Activated CD4-positive, alpha-beta T cell treated with anti-CD3 and anti-CD28 coated beads, Interleukin-2, Interleukin-4, amounts not matched to agents 100 ng/mL and 50 ng/mL, durations not matched to agents 16 hours and 8 hours (primary cell): ENCODE data around the gene MED12L.

Experiments used
- DNase-seq: peaks from one replicate; pipeline ENCODE4 v3.0.0-alpha.2; 2020; ENCODE audit warnings: low spot score

The MED12L gene

DNA sequence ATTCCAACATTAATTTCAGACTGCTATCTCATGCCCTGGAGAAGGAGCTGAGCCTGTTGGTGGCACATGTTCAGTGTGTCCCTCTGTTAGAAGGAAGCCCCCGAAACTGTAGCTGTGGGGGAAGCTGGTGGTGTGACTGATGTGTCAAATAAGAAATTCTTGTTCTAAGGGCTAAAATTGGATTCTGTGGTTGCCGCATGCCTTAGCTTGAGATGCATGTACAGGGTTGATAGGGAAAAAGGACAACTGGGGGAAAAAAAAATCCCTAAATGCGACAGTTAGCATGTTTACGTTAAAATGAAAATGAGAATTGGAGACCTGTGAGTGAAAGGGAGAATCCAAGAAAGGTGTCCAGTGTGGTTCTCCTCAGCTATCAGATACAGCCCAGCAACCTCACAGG lies 58.6 kb downstream of the MED12L start:
- DNase-seq: no peak

DNA sequence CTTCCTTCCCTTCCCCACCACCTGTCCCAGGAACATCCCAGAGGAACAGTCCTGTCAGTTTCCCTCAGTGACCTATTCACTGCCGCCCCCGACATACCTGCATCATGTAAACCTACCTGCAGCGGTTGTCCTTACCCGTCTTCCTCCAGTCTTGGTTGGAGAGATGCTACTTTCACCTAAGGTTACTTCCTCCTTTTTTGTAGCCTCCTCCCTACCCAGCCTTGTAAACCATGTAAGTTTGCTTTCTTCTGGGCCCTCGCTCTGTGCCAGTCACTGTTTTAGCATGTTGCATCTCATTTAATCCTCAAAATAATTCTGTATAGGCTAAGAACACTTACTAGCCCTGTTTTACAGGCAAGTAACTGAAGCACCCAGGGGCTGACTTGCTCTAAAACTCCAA lies 59.3 kb downstream of the MED12L start:
- DNase-seq: no peak

DNA sequence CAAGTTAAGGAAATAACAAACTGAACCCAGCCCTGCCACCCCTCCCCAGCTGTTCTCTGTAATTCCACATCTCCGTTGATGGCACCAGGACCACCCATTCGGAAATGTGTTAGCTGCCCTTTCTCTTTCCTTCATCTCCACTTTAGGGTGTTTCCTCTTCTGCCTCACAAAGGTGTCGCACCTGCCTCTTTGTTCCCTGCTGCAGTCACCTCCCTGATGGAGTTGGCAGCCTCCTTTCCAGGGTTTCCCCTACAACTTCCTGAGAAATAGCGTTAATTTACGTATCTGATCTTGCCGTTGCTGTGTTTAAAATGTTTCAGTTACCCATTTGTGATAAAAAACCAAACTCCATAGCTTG lies 60.2 kb downstream of the MED12L start:
- DNase-seq: no peak

DNA sequence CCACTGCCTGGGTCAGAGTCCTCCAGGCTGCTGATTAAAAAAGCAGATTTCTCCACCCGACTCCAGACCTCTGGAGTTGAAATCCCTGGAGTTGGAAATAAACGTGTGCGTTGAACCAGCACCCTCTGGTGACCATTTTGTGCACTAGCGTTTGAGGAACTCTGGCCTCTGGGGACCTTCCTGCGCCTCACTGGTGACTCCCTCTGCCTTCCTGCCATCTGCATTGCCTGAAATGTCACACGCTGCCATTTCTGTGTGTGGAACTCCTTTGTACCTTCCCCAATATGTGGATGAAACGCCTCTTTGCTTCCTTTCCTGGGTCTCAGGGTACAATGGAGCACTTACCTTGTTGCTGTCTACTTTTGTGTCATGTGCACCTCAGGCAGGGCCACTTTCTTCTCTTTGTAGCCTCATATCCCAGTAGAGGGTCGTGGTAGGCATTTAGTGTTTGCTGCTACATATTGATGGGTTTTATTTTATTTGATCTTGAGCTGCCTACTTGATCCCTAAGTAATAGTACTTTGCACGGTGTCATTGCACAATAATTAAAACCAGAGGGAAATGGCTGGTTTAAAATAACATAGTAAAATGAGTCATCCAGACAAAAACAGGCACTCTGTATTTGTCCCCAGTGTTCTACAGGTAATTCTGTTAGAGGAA lies 60.7 kb downstream of the MED12L start:
- peak; percentile 76 for DNase-seq

DNA sequence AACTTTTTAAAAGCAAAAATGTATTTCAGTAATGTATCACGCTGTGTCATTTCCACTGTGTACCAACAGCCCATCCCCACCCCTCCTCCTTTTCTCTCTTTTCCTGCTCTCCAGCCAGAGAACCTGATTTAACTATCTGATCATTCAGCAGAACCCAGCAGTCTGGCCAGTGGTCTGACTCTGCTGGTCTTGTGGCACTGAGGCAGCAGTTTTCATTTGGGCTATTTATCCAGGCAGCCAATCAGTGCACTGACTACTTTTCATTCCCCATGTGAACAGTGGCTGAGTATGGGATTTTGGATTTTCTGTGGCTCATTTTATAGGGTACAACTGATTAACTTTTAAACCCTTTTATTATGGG lies 61.2 kb downstream of the MED12L start:
- no peak for DNase-seq

DNA sequence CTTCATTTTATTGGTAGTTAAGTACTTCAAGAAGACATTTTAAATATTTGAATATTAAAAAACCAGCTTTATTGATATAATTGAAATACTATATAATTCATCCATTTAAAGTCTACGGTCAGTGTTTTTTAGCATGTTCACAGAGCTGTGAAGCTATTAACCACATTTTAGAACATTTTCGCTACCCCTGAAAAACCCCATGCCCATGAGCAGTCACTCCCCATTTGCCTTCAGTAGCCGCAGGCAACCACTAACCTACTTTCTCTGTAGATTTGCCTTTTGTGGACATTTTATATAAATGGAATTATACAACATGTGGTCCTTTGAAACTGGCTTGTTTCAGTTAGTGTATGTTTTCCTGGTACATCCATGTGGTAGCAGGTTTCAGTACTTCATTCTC lies 61.8 kb downstream of the MED12L start:
- no peak for DNase-seq

DNA sequence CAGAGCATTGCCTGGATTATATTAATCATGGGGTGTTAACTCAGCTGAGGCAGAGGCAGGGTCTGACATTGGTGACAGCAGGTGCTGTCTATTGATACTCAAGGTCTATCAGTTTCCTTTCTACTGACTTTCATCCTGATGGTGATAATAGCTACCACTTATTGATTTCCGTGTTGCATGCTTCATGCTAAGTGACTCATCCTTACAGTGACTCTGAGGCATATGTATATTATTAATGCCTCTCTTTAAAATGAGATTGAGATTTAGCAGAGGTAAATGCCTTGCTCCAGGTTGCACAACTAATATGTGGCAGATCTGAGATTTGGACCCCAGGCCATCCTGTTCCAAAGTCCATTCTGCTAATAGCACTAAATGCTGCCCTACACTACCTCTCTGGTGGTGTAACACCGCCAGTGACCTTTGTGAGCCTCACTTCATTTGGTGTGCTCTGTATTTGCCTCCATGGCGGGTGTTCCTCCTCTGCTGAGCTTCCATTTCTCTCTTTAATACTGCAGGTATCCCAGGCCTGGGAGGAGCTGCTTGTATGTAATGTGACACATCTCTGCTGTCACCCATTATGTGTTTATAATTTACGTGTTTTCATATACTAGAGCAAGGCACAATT lies 67.1 kb downstream of the MED12L start:
- DNase-seq: no peak

DNA sequence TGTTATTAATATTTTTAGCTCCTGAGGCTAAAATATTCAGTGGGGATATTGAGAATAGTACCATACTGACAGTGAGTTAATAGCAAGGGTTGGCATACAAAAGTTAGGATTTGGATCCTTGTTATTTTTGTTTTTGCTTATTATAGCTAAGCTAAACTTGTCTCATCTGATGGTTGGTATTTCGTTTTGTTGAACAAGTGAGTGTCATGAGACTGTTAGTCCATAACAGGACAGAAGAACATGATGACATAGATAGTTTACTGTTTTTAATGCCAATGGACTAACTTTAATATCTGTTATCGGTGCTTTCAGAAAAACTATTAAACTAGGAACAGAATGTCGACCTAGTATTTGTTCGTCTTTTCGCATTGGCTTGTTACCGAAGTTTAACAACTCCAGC lies 69.1 kb downstream of the MED12L start:
- DNase-seq: no peak

DNA sequence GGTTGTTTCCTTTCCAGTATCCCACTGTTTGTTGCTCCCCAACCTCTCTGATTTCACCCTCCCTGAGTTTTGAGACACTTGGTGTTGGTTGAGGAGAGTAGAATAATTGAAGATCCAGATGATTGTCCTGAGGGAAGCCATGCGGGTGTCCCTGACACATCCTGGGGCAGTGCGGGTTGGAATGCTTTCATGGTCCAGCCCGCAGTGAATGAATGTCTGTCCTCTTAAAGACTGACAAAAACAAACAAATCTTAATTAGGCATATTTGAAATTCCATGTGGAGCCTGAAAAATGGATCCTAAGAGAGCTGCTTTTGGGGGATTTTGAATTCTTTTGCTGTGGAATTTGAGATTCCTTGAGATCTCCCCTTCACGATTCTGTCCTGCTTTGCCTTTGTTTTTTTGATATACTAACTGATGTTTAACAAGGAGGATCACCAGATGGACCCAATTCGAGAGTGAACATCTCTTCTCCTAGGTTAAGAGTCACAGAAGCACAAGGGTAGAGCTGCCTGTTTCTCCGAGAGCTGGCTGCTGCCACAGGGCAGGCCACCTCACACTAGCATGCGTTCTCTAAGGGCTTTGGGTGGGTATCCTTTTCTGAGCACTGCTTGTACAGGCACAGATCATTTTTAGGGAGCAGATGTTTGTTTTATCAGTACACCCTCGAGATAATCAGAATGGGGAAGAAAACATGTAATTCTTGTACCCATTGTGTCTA lies 70.1 kb downstream of the MED12L start:
- no peak for DNase-seq

DNA sequence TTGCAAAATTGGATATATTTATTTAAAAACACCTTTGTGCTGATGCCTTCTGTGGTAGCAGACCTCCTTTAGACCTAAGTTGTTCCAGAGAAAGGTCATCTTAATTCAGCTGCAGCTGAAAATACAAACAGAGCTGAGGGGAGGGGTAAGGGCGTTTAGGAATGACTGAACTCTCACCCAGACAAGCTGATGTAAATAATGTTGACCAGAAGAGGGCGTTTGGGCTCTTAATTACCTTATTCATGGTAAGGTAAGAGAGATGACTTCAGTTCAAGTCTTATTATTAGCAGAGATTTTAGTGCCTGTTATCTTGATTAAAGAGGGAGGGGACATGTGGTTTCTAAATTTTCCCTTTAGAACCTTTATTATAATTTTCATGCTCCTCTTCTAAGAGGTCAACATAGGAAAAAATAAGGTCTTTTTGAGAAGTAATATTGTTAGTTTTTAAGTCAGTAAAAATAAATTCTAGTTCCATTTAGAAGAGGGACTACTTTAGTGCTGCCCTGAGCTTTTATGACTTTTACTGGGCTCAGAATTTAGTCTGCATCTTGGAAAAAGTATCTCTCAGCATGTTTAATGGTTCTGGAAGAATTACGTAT lies 71.3 kb downstream of the MED12L start:
- peak; percentile 78 for DNase-seq

DNA sequence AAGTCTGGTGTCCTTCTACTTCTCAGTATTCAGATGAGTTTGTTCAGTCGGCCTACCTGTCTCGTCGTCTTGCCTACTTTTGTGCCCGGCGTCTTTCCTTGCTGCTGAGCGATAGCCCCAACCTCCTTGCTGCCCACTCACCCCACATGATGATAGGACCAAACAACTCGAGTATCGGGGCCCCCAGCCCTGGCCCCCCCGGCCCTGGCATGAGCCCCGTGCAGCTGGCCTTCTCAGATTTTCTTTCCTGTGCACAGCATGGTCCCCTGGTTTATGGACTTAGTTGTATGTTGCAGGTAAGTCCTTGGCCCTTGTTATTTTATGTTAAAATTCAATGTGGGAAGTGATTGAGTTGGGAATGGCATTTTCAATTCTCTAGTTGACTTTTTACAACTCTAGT lies 74.3 kb downstream of the MED12L start:
- no peak for DNase-seq

DNA sequence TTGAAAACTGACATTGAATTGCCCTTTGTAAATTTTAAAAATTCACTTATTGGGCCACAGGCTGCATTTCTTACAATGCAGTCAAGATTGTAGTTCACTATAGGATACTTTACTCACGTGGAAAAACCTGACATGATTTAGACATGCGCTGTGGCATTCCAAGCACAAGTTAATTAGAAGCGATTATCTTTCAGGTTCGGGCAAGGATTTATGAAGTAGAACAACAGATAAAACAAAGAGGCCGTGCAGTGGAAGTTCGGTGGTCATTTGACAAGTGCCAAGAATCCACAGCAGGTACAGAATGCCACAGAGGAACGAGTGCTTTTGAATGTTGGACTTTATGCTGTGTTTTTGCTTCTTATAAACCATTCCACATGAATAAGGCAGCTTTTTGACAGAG lies 79.8 kb downstream of the MED12L start:
- DNase-seq: no peak

DNA sequence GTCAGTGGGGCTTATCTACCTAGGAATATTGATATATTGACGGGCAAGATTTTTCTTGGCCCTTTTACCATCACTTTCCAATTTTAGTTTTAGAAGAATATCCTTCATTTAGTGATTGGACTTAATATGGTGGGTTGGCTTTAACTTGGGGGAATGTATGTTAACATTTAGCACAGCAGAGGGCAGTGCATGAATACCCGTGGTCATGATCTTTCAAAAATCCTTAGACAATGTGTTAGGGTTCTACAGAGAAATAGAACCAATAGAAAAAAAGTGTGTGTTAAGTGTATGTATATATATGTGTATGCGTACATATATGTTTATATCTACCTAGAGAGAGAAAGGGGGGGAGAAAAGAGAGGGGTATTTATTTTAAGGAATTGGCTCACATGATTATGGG lies 80.7 kb downstream of the MED12L start:
- DNase-seq: no peak

DNA sequence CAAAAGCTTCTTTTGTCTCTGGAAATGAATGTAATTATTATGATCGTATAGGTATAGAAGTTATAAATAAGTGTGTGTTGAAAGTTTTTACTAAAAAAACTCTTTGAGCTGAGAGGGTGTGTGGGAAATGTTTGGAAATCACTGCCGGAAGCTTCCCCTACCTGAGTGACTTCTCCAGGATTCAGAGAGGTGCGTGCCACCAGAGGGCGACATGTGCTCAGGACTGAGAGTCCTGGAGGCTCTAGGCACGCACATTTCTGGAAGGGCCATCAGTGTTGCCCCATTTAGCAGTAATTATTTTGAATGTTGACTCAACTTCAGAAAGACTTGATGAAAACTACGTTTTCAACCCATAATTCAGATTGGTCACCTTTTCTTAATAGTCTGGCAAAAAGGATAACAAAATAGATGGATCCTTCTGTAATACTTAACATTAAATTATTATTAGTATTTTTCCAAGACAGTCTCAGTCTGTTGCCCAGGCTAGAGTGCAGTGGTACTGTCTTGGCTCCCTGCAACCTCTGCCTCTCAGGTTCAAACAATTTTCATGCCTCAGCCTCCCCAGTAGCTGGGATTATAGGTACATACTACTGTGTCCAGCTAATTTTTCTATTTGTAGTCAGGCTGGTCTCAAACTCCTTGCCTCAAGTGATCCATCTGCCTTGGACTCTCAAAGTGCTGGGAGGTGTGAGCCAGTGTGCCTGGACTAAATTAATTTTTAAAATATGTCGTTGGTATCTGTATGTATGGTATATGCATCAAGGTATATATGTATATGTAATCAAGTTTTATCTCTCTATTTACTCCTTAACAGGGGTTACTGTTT lies 83.0 kb downstream of the MED12L start:
- peak; percentile 85 for DNase-seq

DNA sequence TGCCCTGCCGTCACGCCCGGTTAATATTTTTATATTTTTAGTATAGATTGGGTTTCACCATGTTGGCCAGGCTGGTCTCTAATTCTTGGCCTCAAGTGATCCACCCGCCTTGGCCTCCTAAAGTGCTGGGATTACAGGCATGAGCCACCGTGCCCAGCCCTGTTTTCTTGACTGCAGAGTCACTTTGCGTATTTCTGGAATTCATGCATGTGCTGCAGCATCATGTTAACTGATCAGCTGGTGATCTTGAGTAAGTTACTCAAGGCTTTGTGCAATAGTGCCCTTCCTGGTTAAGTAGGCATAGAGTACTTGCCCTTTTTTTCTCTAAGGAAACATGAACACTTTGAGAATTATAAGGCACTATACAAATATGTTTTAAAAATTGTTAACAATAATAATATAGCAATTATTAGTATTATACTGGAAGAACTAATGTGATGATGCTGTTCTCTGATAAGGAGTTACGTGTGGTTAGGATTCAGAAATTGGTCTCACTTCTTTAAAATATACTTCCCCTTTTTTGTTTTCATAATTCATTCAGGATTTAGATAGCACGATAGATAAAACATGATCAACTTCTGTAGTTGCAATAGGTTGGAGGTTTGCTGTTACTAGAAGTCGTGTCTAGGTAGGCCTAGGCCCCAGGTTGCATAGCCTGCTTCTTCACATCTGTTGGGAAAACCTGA lies 83.9 kb downstream of the MED12L start:
- no peak for DNase-seq

DNA sequence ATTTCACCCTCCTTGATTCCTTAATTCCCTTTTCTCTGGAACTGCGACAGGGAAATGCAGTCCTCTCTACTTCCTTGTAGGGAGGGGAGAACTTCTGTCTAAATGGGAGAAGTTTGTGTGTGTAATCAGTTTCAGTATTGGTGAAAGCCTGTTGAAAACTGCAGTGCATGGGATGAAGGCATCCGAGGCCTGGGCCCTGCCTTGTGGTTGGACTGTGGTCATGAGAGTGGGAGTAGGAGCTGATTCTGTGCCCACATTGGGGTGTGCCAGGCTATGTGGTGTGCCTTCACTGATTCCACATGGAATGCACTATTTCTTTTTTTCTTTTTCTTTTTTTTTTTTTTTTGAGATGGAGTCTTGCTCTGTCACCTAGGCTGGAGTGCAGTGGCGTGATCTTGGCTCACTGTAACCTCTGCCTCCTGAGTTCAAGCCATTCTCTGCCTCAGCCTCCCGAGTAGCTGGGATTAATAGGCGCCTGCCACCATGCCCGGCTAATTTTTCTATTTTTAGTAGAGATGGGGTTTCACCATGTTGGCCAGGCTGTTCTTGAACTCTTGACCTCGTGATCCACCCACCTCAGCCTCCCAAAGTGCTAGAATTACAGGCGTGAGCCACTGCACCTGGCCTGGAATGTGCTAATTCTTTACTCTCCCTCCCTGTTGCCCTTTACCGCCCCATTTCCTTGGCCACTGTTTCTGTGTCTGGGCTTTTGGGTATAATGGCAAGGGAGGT lies 84.7 kb downstream of the MED12L start:
- peak; percentile 60 for DNase-seq

DNA sequence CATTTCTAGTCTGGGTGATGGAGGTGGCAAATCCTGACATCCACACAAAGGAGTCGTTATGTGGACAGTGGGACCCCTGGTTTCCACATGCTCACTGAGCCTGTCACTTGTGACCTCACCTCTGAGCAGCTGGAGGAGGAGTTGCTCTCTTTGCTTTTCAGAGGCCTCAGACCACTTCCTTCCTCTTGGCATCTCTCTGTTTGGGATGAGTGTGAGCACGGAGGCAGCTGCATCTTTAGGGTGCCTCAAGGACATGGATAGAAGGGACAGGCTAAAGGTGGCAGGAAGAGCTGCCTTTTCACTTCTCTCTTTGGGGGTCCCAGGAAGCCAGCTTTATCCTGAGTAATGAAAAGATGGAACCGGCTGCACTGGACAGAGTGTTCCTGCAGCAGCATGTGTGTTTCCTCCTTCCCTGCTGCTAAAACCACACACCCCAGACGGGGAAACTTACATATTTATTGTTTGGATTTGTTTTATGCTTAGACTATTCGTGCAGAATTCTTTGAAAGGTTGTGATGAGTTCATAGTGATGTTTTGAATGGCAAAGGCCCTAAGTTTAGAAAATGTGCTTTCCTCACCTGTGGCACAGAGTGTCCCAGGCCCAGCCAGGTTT lies 85.8 kb downstream of the MED12L start:
- peak; percentile 80 for DNase-seq

DNA sequence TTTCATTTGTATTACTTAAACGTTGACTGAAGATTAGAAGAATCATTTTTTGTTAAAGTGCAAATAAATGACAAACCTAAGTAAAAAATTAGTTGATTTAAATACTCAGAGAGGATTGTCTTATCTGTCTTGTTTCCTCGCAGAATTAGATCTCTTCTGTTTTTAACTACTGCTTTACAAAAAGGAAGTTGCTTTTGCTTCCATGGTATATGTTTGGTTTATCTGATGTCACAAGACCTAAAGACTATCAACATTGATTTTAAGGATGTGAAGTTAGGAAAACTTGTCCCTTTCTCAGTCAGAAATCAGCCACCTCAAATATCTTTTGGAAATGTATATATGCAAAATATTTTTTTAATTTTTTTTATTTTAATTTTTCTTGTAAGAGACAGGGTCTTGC lies 88.9 kb downstream of the MED12L start:
- no peak for DNase-seq

DNA sequence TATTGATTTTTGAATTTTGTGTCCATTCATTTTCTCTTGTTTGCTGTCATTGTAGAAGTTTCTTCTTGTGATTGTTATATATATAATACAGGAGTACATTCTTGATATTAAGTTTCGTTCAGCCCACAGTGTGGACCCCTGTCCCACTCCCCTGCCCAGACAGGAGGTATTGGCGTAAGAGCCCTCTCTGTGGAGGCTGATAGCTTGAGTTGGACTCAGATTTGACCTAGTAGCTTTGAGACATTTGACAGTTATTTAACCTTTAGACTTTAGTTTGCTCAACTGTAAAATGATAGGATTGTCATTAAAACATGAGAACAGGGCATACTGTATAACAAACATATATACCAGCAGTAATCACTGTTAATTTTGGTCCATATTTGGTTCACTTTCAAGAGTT lies 90.5 kb downstream of the MED12L start:
- DNase-seq: no peak

DNA sequence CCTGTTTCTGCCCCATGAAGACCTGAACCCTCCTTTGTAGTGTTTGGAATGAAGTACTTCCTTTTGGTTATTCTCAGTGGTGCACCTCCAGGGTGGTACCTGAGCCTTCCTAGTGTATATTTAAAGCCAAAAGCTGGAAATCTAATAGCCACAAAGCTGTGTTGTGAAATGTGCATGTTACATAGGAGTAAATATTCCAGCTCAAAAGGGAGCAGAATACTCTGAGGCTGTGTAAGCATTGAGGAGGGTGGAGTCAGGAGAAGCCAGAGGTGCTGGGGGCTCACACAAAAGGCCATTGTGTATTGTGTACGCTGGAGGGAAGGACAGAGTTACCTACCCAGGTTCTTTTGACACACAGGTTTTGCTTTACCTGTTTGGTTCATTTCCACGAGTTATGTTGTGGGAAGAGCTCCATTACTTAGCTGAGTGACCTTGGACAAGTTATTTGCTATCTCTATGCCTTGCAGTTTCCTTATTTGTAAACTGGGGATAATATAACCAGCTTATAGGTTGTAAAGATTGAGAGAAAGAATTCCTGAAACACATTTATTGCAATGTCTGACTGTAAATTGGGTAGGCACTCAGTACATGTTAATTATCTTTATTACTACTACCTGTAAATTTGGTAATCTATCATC lies 92.9 kb downstream of the MED12L start:
- DNase-seq: no peak
